Peyer's patch (tissue), 4 donors: ENCODE results near the gene TOM1L2. TPM values are rescaled to one million over a fixed set of nuclear protein-coding genes. Genes with fewer than 3 reads are reported as not detected.
A peak's percentile ranks its signal among the peaks of the same experiment; 100 is the strongest.
"Not testable (repeated sequence)": the region's sequence is repeated elsewhere in the genome, so short reads cannot be mapped to it uniquely, and the experiment has no call there.

Source experiments
- DNase-seq, 3 donors: peaks; one replicate each; pipeline ENCODE4 v3.0.0-alpha.2; 2017 to 2019
- H3K27ac ChIP-seq, 4 donors: fragments of 200-600 bp; sonication (generic); one replicate each; pipeline ENCODE4 v1.5.1; 2016 to 2019
- H3K27me3 ChIP-seq, 2 donors: fragments of 200-600 bp; sonication (generic); one replicate each; pipeline ENCODE4 v1.5.1; 2019
- H3K36me3 ChIP-seq, 3 donors: fragments of 200-600 bp; sonication (generic); one replicate each; pipeline ENCODE4 v1.5.1; 2016 to 2019
- H3K4me1 ChIP-seq, 4 donors: fragments of 200-600 bp; sonication (generic); one replicate each; pipeline ENCODE4 v1.5.1; 2016 to 2019
- H3K4me3 ChIP-seq, 4 donors: fragments of 200-600 bp; sonication (generic); 1 replicate in 3 of 4; 2 replicates in 1 of 4; pipeline ENCODE4 v1.5.1; 2016 to 2019; ENCODE audit warnings: mild to moderate bottlenecking in 1 of 4
- H3K9me3 ChIP-seq, 4 donors: fragments of 200-600 bp; sonication (generic); one replicate each; pipeline ENCODE4 v1.5.1; 2016 to 2019; ENCODE audit warnings: mild to moderate bottlenecking in 1 of 4
- POLR2A ChIP-seq, 2 donors: fragments of 450-650 bp; IDR thresholded peaks; one replicate each; pipeline ENCODE4 v1.5.1; 2017; ENCODE audit warnings: antibody characterized with exemption in 2 of 2, mild to moderate bottlenecking in 2 of 2, moderate library complexity in 2 of 2
- total RNA-seq, 4 donors: library from RNA; depleted of rRNA; stranded (reverse); fragments of >200 nt; gene quantifications; one replicate each; pipeline ENCODE4 v1.1.0, GENCODE V29; 2016
- TF ChIP-seq, protein P1 (sequence below), 6 experiments: fragments of 450-650 bp in 4 of 6; fragments of 200-600 bp in 2 of 6; sonication (generic) in 1 of 6; IDR thresholded peaks; one replicate each; pipeline ENCODE4 v1.5.1; 2017 to 2019; ENCODE audit warnings: antibody characterized with exemption in 6 of 6, mild to moderate bottlenecking in 3 of 6, moderate library complexity in 1 of 6

Gene TOM1L2
- total RNA-seq, 4 donors from 2014 or later, result 49.5 to 74.8 (median 62.7) TPM

DNA sequence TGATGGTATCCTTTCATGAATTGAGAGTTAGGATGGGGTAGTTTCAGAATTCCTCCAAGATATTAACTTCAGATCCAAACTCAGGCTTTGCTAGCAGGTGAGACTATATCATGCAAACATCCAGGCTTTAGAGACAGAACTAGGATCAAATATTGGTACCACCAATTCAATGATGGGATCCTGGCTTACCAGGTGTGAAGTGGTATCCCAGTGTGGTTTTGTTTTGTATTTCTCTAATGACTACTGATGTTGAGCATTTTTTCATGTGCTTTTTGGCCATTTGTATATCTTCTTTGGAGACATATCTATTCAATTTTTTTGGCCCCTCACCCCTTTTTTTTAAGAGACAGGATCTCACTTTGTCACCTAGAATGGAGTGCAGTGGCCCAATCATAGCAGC lies 57.0 kb downstream of the TOM1L2 start:
- Histone ChIP-seq H3K9me3 (no peaks in the 10 kb centered on the region), H3K4me1 (peaks cover 0 to 30% (median 0%) of the 10 kb centered on the region in 4 donors), H3K27me3 (no peaks in the 10 kb centered on the region), H3K27ac (no peak overlapping the region), H3K4me3 (no peak overlapping the region), H3K36me3 (no peaks in the 10 kb centered on the region)
- no peak for DNase-seq
- TF ChIP-seq, protein P1, sequence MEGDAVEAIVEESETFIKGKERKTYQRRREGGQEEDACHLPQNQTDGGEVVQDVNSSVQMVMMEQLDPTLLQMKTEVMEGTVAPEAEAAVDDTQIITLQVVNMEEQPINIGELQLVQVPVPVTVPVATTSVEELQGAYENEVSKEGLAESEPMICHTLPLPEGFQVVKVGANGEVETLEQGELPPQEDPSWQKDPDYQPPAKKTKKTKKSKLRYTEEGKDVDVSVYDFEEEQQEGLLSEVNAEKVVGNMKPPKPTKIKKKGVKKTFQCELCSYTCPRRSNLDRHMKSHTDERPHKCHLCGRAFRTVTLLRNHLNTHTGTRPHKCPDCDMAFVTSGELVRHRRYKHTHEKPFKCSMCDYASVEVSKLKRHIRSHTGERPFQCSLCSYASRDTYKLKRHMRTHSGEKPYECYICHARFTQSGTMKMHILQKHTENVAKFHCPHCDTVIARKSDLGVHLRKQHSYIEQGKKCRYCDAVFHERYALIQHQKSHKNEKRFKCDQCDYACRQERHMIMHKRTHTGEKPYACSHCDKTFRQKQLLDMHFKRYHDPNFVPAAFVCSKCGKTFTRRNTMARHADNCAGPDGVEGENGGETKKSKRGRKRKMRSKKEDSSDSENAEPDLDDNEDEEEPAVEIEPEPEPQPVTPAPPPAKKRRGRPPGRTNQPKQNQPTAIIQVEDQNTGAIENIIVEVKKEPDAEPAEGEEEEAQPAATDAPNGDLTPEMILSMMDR (IDR thresholded peaks at IDR 0.05), result no peak
- no peak for TF ChIP-seq POLR2A (IDR thresholded peaks at IDR 0.05)

DNA sequence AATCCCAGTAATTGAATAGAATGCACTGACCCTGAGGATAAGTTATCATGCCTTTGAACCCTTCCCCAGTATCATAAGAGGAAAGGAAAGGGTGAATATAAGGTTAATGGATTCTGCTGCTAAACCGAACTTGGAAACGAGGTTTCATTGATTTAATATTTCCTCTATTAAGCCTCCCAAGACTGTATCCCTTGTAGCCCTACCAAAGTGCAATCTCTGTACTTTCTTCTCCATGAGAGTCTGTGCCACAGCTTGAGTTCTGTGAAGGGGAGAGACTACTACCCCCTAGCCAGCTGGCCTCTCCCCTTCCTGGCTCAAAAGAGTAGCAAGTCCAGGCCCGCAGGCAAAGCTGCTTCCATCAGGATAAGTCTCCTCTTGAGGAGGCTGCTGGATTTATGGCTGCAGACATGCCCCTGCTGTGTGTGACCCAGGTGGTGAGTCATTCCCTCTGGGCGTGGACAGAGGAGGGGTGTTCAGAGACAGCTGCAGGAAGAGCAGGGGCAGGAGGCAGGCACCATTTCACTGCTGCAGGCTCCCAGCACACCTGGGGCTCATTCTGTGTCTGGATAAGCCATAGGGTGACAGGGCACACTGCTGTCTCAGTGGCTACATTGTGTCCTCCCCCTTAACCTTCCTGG lies 58.4 kb downstream of the TOM1L2 start:
- Histone ChIP-seq H3K4me3 (no peak overlapping the region), H3K27me3 (no peaks in the 10 kb centered on the region), H3K4me1 (peaks cover 0 to 23% (median 0%) of the 10 kb centered on the region in 4 donors), H3K36me3 (no peaks in the 10 kb centered on the region), H3K27ac (peak overlapping the region in 2 of 4 donors; percentile 46 to 68), H3K9me3 (no peaks in the 10 kb centered on the region)
- TF ChIP-seq, protein P1 (IDR thresholded peaks at IDR 0.05), result no peak
- no peak for TF ChIP-seq POLR2A (IDR thresholded peaks at IDR 0.05)
- DNase-seq, result peak; percentile 25 to 89 (median 84)

DNA sequence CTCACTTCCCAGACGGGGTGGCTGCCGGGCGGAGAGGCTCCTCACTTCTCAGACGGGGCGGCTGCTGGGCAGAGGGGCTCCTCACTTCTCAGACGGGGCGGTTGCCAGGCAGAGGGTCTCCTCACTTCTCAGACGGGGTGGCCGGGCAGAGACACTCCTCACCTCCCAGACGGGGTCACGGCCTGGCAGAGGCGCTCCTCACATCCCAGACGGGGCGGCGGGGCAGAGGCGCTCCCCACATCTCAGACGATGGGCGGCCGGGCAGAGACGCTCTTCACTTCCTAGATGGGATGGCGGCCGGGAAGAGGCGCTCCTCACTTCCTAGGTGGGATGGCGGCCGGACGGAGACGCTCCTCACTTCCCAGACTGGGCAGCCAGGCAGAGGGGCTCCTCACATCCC lies 59.9 kb downstream of the TOM1L2 start:
- H3K9me3 ChIP-seq, H3K4me3 ChIP-seq, H3K27me3 ChIP-seq, H3K36me3 ChIP-seq, DNase-seq, H3K27ac ChIP-seq: not testable (repeated sequence)
- peaks cover 0 to 21% (median 0%) of the 10 kb centered on the region in 4 donors for H3K4me1 ChIP-seq

DNA sequence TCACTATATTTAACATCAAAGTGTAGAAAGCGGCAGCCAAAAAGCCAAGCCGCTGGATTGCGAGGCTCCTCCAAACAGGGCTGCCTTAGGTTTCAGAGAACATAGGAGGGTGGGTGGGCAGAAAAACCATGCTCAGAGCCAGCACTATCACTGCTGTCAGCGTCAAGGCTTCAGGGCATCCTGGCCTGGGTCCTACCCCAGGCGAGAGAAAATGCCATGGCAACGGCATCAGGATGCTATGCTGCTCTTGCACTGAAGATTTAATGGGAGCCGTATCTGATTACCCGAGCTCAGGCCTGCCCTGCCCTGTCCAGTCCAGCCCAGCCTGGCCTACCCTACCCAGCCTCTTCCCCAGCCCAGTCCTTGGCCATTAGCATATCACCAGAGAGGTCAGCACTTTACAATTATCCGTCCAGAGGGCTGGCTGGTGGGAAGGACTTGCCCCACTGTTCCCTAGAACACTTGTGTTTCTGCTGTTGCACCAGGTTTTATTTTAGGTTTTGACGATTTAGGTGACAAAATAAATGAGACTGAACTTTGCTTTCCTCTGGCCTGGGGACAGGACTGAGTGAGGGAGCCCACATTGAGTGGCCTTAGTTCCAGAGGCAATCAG lies 61.1 kb downstream of the TOM1L2 start:
- no peak overlapping the region for H3K27ac ChIP-seq
- DNase-seq, result no peak
- no peak for TF ChIP-seq POLR2A (IDR thresholded peaks at IDR 0.05)
- H3K4me1 ChIP-seq, result peaks cover 0 to 21% (median 0%) of the 10 kb centered on the region in 4 donors
- H3K27me3 ChIP-seq, result no peaks in the 10 kb centered on the region
- H3K4me3 ChIP-seq, result no peak overlapping the region
- no peaks in the 10 kb centered on the region for H3K9me3 ChIP-seq
- peaks cover 0 to 4% (median 0%) of the 10 kb centered on the region in 3 donors for H3K36me3 ChIP-seq

DNA sequence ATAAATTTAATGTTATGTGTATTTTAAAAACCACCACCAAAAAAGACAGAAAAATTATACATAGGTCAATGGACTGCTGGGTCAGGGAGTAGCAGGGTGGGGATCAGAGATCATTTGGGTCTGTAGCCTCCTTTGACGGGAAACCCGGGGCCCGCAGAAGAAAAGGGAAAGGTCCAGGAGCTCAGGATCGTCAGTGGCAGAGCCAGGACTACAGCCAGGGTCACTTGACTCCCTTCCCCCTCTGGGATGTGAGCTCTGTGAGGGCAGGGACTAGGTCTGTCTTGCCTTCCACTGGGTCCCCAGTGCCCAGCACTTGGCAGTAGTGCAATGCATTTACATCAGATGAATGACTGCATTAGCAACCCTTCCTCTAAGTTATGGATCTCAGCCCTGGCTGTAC lies 62.1 kb downstream of the TOM1L2 start:
- H3K4me1 ChIP-seq, result peaks cover 0 to 21% (median 0%) of the 10 kb centered on the region in 4 donors
- TF ChIP-seq, protein P1 (IDR thresholded peaks at IDR 0.05), result no peak
- TF ChIP-seq POLR2A (IDR thresholded peaks at IDR 0.05), result no peak
- no peak overlapping the region for H3K27ac ChIP-seq
- no peaks in the 10 kb centered on the region for H3K9me3 ChIP-seq
- DNase-seq, result no peak
- no peak overlapping the region for H3K4me3 ChIP-seq
- H3K36me3 ChIP-seq, result peaks cover 0 to 6% (median 0%) of the 10 kb centered on the region in 3 donors
- H3K27me3 ChIP-seq, result no peaks in the 10 kb centered on the region

DNA sequence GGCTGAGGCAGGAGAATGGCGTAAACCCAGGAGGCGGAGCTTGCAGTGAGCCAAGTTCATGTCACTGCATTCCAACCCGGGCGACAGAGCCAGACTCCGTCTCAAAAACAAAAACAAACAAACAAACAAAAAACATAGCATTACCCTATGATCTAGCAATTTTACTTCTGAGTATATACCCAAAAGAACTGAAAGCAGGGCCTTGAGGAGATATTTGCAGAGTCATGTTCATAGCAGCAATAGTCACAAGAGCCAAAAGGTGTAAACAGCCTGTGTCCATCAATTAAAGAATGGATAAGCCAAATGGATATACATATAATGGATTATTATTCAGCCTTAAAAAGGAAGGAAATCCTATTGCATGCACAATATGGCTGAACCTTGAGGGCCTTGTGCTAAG lies 63.1 kb downstream of the TOM1L2 start:
- TF ChIP-seq, protein P1 (IDR thresholded peaks at IDR 0.05), result no peak
- no peak for TF ChIP-seq POLR2A (IDR thresholded peaks at IDR 0.05)
- Histone ChIP-seq H3K36me3 (peaks cover 0 to 6% (median 0%) of the 10 kb centered on the region in 3 donors), H3K27me3 (no peaks in the 10 kb centered on the region), H3K4me1 (peaks cover 0 to 14% (median 0%) of the 10 kb centered on the region in 4 donors), H3K27ac (no peak overlapping the region), H3K4me3 (no peak overlapping the region), H3K9me3 (no peaks in the 10 kb centered on the region)
- no peak for DNase-seq
